HUES64 (cell line): ENCODE results near the gene HOXA5.

ENCODE experiments used
- H3K27ac ChIP-seq: 2 replicates; pipeline ENCODE4 v1.7.0; 2013; ENCODE audit warnings: low read depth, low read length, inconsistent platforms
- H3K27me3 ChIP-seq: 2 replicates; pipeline ENCODE4 v1.6.1; 2013; ENCODE audit warnings: mild to moderate bottlenecking, low read length; ENCODE audit not compliant: insufficient read depth
- H3K36me3 ChIP-seq: 2 replicates; pipeline ENCODE4 v1.6.1; 2013; ENCODE audit warnings: mild to moderate bottlenecking, low read length; ENCODE audit not compliant: insufficient read depth
- H3K4me1 ChIP-seq: 2 replicates; pipeline ENCODE4 v1.6.1; 2013; ENCODE audit warnings: mild to moderate bottlenecking, low read length, moderate library complexity; ENCODE audit not compliant: insufficient read depth
- H3K4me3 ChIP-seq: 2 replicates; pipeline ENCODE4 v1.5.1; 2013; ENCODE audit warnings: mild to moderate bottlenecking, low read length, moderate library complexity
- H3K9ac ChIP-seq: 2 replicates; pipeline ENCODE4 v1.6.1; 2013; ENCODE audit warnings: mild to moderate bottlenecking, low read depth, low read length
- H3K9me3 ChIP-seq: 2 replicates; pipeline ENCODE4 v1.6.1; 2013; ENCODE audit warnings: low read depth, low read length; ENCODE audit not compliant: insufficient read depth
- WGBS: fragments of 150-250, 120-280 bp; methylation state at CpG from one replicate; pipeline ENCODE4 v1.1.7; 2013; ENCODE audit warnings: missing lambda C conversion rate; 5-methylcytosine and 5-hydroxymethylcytosine counted together

HOXA5 gene

GRCh38 chr7:27148031-27148755 is 4.7 kb upstream of the HOXA5 start:
- H3K27me3 ChIP-seq = peaks cover 100% of the 10 kb centered on the region
- H3K4me3 ChIP-seq = no peak overlapping the region
- no peaks in the 10 kb centered on the region for H3K9me3 ChIP-seq
- no peak overlapping the region for H3K9ac ChIP-seq
- no peak overlapping the region for H3K27ac ChIP-seq
- no peaks in the 10 kb centered on the region for H3K36me3 ChIP-seq
- H3K4me1 ChIP-seq = peaks cover 3% of the 10 kb centered on the region; the same call in 1 of the 2 replicates
- 20% methylated on average over 28 of the region's 28 CpGs for WGBS

- 12% methylated on average over 63 of the region's 63 CpGs for WGBS
- Histone ChIP-seq H3K4me1 (peaks cover 3% of the 10 kb centered on the region; the same call in 1 of the 2 replicates), H3K9ac (no peak within 1 kb of the TSS), H3K27ac (no peak within 1 kb of the TSS), H3K27me3 (peaks cover 100% of the 10 kb centered on the region), H3K36me3 (no peaks in the 10 kb centered on the region), H3K4me3 (no peak within 1 kb of the TSS), H3K9me3 (no peaks in the 10 kb centered on the region)
These were observed 3.9 kb upstream of the HOXA5 start, which contains the start of gene HOXA6 for GRCh38 chr7:27147199-27148030. HOXA6 (minus strand) TSS chr7:27147774; CDS start chr7:27147749, 25 bp downstream.

DNA sequence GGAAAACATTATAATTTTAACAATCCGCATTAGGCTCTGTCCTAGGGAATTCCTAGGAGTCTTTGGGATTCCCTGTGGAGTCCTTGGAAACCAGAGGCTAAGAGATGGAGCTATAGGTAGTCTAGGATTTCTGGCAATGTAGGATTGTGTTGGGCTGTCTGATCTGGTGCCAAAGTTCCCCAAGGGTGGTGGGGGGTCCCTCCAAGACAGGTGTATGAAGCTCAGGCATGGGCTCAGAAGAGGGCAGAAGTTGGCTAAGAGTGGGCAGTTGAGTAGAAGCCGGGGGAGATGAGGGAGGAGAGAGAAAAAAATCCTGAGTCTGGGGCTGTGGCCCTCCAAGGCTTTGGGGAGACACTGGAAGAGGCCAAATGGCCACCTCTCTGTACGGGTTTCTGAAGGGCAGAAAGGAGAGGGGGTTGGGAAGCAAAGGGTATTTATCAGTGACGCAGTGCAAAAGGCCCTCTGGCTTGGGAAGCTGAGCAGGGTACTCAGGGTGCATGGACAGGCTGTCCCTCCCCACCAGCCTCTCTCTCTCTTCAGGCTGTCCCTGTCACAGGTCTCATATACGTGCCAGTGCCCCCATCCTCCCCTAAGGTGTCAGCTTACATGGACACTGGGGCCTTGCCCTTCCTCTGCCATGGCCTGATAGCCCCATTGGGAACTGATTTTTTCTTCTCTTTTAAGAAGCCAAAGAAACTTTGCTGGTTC is 3.2 kb upstream of the HOXA5 start:
- Histone ChIP-seq H3K4me1 (peaks cover 3% of the 10 kb centered on the region; the same call in 1 of the 2 replicates), H3K36me3 (no peaks in the 10 kb centered on the region), H3K9me3 (no peaks in the 10 kb centered on the region), H3K4me3 (no peak overlapping the region), H3K27ac (no peak overlapping the region), H3K27me3 (peaks cover 100% of the 10 kb centered on the region), H3K9ac (no peak overlapping the region)
- 58% methylated on average over 5 of the region's 5 CpGs for WGBS

DNA sequence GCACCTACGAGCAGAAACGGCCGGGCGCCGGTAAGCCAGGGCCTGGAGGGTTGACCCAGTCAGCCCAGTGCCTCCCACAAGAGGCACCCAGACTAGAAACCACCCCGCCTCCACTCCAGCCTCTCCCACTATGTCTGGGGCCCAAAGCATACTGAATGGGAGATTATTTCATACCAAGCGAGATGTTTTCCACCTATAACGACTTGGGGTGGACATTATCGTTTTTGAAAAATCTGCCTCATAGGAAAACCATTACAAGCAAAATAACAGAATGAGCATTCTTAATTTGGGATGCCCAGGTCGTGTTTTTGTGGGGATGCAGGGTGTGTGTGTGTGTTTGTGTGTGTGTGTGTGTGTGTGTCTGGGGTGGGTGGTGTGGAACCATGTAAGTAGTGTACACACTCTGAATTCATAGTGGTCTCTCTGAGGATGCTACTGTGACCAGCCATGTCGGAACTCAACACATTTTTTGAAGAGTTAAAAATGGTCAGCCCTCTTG is 2.5 kb upstream of the HOXA5 start:
- no peaks in the 10 kb centered on the region for H3K36me3 ChIP-seq
- H3K27ac ChIP-seq = no peak overlapping the region
- H3K27me3 ChIP-seq = peaks cover 100% of the 10 kb centered on the region
- no peak overlapping the region for H3K4me3 ChIP-seq
- 74% methylated on average over 11 of the region's 11 CpGs for WGBS
- H3K9me3 ChIP-seq = no peaks in the 10 kb centered on the region
- no peak overlapping the region for H3K9ac ChIP-seq
- H3K4me1 ChIP-seq = peaks cover 3% of the 10 kb centered on the region; the same call in 1 of the 2 replicates

DNA sequence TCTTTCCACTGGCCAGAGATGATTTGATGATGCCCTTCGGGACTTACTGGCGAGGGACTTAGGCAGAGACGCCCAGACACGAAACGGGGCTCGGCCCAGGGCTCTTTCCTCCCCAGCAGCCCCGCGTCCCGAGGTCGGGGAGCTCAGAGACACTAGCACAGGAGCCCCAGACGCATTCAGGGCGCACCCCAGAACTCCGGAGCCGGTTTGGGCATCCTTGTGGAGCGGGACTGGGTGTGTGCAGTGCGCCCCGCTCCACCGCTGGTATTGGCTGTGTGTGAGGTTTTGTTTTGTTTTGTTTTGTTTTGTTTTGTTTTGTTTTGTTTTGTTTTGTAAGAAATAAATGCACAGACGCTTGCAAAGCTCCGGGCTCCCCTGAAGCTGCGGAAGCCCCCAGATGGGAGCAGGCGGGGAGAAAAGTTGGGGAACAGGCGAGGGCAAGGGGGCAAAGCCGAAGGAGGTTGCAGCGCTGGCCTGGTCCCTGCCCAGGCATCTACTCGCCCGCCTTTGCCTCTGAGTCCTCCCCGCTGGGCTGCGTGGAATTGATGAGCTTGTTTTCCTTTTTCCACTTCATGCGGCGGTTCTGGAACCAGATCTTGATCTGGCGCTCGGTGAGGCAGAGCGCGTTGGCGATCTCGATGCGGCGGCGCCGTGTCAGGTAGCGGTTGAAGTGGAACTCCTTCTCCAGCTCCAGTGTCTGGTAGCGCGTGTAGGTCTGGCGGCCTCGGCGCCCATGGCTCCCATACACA is 1.9 kb upstream of the HOXA5 start:
- Histone ChIP-seq H3K27me3 (peaks cover 100% of the 10 kb centered on the region), H3K4me3 (no peak overlapping the region), H3K9me3 (no peaks in the 10 kb centered on the region), H3K9ac (no peak overlapping the region), H3K4me1 (peaks cover 3% of the 10 kb centered on the region; the same call in 1 of the 2 replicates), H3K36me3 (no peaks in the 10 kb centered on the region), H3K27ac (no peak overlapping the region)
- 71% methylated on average over 47 of the region's 47 CpGs for WGBS

DNA sequence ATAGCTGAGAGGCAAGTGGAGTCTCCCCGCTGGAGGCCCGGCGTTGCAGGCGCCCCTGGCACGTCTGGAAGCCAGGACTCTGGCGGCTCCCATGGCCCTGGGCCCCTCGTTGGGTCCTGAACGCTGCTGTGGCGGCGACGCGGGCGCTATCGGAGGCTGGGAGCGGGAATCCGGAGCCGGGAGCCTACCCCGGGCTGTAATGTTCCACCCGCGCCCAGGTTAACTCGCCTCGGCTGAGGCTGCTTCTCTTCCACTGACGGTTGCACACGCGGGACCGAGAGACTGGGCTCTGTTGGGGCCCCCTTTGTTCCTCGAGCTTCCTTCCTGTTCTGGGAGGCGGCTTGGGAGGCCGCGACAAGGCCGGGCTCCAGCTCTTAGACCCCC is 1.3 kb upstream of the HOXA5 start:
- Histone ChIP-seq H3K36me3 (no peaks in the 10 kb centered on the region), H3K27ac (no peak overlapping the region), H3K4me1 (peaks cover 3% of the 10 kb centered on the region; the same call in 1 of the 2 replicates), H3K9me3 (no peaks in the 10 kb centered on the region), H3K27me3 (peaks cover 100% of the 10 kb centered on the region), H3K9ac (no peak overlapping the region), H3K4me3 (no peak overlapping the region)
- 18% methylated on average over 31 of the region's 31 CpGs for WGBS

DNA sequence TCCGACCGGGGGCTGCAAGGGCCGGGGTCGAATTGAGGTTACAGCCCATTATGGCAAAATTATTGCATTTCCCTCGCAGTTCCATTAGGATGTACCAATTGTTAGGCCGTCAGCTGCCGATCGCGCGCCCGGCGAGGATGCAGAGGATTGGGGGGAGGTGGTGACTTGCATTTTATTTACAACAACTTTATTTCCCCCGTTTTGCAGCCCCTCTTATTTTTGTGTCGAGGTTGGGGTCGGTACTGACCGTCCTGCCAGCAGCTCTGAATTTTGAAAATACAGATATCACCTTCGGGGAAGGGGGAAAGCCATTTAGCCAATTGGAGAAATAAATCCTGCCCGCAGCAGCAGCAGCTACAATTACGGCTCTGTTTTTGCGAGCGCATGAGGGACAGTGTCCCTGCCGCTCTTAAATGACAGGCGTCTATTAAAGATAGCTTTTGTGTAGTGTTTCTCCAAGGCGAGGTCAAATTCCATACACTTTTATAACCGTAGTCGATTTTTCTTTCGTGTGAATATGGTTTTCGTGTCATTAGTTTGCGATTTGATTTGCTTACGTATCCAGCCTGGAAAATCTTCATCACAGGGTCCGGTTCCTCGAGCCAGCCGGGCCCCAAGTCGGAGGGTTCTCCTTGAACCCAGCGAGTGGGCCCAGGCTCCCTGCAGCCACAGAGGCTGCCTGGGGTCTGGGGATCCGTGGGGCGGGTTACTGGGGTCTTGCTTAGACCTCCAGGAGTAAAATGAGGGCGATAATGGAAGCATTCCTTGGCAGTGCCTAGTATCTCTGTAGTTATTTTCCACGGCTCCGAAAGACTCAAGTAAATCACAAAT is 684 bp upstream of the HOXA5 start:
- 37% methylated on average over 38 of the region's 40 CpGs for WGBS
- Histone ChIP-seq H3K27me3 (peaks cover 100% of the 10 kb centered on the region), H3K4me3 (no peak overlapping the region), H3K4me1 (peaks cover 3% of the 10 kb centered on the region; the same call in 1 of the 2 replicates), H3K9ac (no peak overlapping the region), H3K36me3 (no peaks in the 10 kb centered on the region), H3K9me3 (no peaks in the 10 kb centered on the region), H3K27ac (no peak overlapping the region)

DNA sequence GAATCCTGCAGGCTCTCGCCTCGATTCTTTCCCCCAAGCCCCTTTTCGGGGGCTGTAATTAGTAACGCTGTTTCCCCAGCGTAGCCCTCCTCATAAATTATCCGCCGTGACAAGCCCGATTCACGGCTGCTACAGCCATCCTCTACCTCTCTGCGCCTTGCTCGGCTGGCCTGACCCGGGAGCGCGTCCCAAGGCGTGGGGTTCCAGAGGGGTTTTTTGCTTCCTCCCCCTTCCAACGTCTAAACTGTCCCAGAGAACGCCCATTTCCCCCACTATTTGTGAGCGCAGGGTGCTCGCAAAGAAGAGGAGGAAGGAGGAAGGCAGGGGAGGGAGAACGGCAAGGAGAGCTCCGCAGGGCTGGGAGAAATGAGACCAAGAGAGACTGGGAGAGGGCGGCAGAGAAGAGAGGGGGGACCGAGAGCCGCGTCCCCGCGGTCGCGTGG is 880 bp downstream of the HOXA5 start:
- peaks cover 100% of the 10 kb centered on the region for H3K27me3 ChIP-seq
- no peak overlapping the region for H3K27ac ChIP-seq
- H3K4me1 ChIP-seq = peaks cover 3% of the 10 kb centered on the region; the same call in 1 of the 2 replicates
- no peaks in the 10 kb centered on the region for H3K36me3 ChIP-seq
- H3K4me3 ChIP-seq = peak overlapping the region; percentile 49
- H3K9ac ChIP-seq = no peak overlapping the region
- H3K9me3 ChIP-seq = no peaks in the 10 kb centered on the region
- WGBS = 1% methylated on average over 27 of the region's 29 CpGs

- 3% methylated on average over 30 of the region's 30 CpGs for WGBS
- Histone ChIP-seq H3K4me3 (no peak overlapping the region), H3K9ac (no peak overlapping the region), H3K9me3 (no peaks in the 10 kb centered on the region), H3K36me3 (no peaks in the 10 kb centered on the region), H3K27me3 (peaks cover 100% of the 10 kb centered on the region), H3K27ac (no peak overlapping the region), H3K4me1 (peaks cover 3% of the 10 kb centered on the region; the same call in 1 of the 2 replicates)
These were observed 1.4 kb downstream of the HOXA5 start for GRCh38 chr7:27141923-27142579.
